GM18517 (cell line): Measurements from ENCODE around the gene HLCS.

Source experiments
- ATAC-seq: cut with Tn5 transposase; IDR thresholded peaks from one replicate; pipeline ENCODE4 v1.9.1; 2021; ENCODE audit warnings: mild to moderate bottlenecking, moderate library complexity; ENCODE audit not compliant: unreplicated experiment

Gene HLCS

DNA sequence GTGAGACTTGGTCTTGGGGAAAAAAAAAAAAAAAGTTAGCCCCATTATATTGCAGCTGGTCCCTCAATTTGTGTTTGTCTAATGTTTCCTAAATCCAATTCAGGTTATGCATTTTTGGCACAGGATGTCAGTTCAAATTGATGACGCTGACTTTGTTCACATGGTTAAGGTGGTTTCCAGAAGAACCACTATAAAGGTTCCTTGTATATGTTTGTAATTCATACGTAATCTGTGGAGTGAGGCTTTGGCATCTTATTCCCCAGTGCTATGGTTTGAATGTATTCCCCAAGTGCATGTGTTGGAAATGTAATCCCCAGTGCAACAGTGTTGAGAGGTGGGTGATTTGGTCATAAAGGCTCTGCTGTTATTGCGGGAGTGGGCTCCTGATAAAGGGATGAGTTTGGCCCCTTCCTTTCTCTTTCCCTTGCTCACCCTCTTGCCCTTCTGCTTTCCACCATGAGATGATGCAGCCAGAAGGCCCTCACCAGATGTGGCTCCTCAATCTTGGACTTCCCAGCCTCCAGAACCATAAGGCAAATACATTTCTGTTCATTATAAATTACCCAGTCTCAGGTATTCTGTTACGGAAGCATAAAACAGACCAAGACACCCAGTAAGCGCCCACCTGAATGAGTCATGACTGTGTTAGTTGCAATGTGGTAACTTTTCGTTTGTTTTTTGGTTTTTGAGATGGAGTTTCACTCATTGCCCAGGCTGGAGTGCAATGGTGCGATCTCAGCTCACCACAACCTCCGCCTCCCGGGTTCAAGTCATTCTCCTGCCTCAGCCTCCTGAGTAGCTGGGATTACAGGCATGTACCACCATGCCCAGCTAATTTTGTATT lies 19.5 kb upstream of the HLCS start:
- no peak for ATAC-seq

- no peak for ATAC-seq
Measured at GRCh38 chr21:36981977-36982700, 15.7 kb upstream of the HLCS start.

- no peak for ATAC-seq
Measured at GRCh38 chr21:36981049-36981391, 14.6 kb upstream of the HLCS start.

DNA sequence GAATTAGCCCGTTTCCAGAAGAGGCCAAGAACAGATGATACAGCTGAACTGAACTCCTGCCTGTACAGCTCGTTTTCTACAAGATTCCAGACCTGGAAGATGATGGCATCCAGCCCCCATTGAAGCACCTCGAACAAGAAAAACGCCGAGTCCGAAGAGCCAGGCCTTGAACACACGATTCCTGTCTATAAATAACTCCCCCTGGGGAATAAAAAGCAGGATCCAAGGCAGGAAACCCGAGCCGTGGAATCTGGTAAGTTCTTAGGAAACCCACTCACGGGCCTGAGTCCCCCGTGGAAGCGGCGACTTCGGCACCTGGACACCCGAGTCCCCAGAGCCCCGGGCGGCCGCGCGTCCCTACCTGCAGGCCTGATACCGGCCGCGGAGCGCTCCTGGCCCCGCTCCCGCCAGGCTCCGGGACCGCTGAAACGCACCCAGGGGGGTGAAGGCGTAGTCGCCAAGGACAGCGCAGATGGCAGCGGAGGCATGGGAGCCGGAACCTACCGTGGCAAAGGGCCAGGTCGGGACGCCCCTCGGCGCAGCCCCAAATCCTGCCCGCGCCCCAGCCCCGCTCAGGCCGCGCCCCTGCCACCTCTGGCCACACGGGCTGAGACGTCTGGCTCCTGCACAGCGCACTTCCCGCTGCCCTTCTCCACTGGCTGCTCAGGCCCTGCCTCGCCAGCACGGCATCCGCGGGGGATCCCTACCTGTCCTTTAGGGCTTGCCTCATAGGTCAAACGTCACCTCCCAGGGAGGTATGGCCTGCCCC lies 14.0 kb upstream of the HLCS start:
- ATAC-seq = no peak

GRCh38 chr21:36976882-36977651 lies 10.6 kb upstream of the HLCS start:
- ATAC-seq = peak; percentile 86

GRCh38 chr21:36976228-36976861 lies 9.9 kb upstream of the HLCS start:
- no peak for ATAC-seq

GRCh38 chr21:36974851-36975192 lies 8.4 kb upstream of the HLCS start:
- no peak for ATAC-seq

GRCh38 chr21:36973986-36974850 lies 7.7 kb upstream of the HLCS start:
- no peak for ATAC-seq

GRCh38 chr21:36968976-36969375 lies 2.5 kb upstream of the HLCS start:
- no peak for ATAC-seq

GRCh38 chr21:36968414-36968813 lies 1.9 kb upstream of the HLCS start:
- ATAC-seq = no peak

DNA sequence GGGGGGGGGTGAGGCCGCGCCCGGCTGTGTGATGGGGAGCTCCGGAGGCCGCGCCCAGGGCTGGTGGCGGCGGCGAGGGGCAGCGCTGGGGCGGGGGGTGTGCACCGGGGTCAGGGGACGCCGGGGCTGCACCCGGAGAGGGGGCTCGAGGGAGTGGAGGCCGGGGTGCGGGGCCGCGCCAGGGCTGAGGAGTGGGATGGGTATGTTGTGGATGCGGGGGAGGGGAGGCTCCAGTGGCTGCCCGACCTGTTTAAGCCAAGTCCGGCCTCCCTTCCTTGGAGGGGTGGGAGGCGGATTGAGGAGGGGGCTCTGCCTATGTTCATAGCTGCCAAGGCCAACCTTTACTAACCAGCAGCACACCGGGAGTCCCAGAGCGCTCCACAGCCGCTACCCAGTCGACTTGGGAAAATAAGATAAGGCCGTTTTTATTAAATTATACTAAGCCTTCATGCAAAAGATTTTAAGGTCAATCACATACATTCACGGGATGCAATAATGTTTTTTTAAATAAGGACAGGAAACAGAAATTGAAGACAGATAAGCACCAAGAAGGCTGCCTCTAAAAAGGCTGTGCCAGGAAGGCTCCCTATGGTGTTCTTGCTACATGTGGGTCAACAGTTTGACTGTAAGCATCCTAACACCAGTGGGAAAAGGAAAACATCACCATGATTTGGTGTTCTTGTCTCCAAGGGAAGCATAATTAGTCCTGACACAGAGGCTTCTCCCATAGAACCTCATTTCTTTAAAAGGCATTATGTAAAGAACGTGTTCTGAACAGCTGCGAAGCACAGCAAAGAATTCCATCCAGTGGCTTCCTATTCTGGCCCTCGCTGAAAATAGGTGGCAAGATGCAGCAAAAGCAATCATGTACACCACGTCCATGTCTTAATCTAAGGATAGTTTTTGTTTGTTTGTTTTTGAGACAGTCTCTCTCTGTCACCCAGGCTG lies 626 bp upstream of the HLCS start:
- ATAC-seq = peak; percentile 7

- ATAC-seq = no peak
Measured at GRCh38 chr21:36965720-36966065, 776 bp downstream of the HLCS start.

DNA sequence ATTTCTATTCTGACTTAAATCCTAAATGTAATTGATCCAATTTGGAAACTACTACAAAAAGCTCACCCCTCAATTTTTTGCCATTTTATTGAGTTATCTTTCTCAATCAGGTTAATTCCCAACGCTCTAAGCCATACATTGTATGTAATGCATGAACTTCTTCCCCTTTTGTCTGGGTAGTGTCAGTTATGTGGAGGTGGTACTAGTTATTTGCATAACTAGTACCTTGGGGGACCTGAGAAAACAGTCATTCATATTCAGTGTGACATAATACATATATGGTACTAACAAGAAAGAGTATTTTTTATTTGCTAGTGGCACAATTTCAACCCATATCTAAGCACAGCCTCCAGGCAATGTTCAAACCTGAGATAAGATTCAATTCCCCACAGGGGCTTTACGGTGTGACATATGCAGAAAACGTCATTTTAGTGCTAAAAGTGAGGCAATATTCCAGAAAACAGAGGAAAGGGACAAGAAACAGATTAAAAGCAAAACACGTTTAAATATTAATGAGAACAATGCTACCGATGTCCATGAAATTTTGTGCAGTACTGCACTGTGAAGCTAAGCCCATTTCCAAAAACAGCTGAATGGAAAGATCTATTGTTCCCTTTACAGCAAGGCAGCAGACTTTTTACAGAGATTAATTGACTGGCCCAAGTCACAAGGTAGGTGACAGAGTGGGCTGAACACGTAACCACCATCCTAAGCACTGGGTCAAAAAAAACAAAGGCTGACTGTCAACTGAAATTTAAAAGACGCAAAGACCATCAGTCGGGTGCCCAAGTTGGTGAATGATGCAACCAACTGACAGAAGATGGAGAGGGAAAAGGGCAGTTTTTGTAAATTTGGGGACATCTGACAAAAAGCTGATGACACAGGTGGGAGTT lies 1.4 kb downstream of the HLCS start:
- no peak for ATAC-seq

GRCh38 chr21:36964398-36964797 lies 2.1 kb downstream of the HLCS start:
- no peak for ATAC-seq

- ATAC-seq = no peak
Measured at GRCh38 chr21:36962098-36962780, 4.2 kb downstream of the HLCS start.

DNA sequence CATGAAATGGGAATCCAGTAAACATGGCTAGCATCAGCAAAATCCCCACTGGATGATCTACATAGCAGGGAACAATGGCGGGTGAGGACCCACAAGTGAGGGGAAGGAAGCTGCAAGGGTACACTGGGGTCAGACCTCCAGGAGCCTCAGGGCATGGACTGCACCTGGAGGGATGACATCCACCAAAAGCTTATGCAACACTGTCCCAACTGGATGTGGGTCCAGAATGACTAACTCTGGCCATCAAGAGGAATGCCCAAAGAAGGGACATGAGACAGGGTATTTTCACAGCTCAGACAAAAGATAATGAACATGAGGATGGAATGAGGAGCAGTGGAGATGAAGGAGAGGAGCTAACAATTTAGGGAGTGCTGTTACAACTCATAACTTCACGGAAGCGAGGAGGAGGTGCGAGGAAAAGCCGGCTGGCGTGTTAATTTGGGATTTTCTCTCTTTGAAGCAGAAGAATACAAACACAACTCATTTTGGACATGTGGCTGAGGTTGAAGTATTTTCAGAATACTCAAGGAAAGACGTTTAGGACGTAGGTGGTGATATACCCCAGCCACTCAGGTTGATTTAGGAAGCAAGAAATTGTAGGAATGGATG lies 5.7 kb downstream of the HLCS start:
- no peak for ATAC-seq
